Loucy (cell line): ENCODE measurements around the gene FLVCR1.

Experiments used
- EZH2phosphoT487 ChIP-seq: fragments of 200-600 bp; IDR thresholded peaks from 2 replicates; pipeline ENCODE4 v1.6.1; 2018; ENCODE audit warnings: antibody characterized with exemption, mild to moderate bottlenecking, moderate library complexity, borderline replicate concordance
- TF ChIP-seq, protein P1 (sequence below): fragments of 200-600 bp; sonication (generic); conservative IDR thresholded peaks from 2 replicates; pipeline ENCODE4 v1.5.1; 2014; ENCODE audit warnings: mild to moderate bottlenecking, antibody characterized with exemption, low read length

DNA sequence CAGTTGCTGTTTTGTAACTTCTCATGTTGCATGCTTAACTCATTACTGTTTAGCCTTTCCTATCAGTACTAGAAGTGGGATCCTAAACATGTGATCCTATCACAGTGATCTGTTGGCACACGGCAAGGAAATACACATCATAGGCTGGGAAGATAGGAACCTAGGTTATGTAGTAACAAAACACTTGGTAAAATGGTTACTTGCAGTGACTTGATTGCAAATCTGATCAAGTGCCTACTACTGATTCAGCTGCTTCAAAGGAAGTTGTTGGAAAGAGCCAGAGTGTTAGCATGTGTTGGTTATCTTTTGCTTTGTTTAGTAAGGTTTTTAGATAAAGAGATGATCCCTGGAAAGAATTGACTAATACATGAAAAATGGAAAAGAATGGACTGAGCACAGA, 83.4 kb downstream of the FLVCR1 start:
- TF ChIP-seq, protein P1, sequence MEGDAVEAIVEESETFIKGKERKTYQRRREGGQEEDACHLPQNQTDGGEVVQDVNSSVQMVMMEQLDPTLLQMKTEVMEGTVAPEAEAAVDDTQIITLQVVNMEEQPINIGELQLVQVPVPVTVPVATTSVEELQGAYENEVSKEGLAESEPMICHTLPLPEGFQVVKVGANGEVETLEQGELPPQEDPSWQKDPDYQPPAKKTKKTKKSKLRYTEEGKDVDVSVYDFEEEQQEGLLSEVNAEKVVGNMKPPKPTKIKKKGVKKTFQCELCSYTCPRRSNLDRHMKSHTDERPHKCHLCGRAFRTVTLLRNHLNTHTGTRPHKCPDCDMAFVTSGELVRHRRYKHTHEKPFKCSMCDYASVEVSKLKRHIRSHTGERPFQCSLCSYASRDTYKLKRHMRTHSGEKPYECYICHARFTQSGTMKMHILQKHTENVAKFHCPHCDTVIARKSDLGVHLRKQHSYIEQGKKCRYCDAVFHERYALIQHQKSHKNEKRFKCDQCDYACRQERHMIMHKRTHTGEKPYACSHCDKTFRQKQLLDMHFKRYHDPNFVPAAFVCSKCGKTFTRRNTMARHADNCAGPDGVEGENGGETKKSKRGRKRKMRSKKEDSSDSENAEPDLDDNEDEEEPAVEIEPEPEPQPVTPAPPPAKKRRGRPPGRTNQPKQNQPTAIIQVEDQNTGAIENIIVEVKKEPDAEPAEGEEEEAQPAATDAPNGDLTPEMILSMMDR, result no peak
- TF ChIP-seq EZH2phosphoT487, result no peak
